Caco-2 (cell line): ENCODE measurements around the gene UBE2J2. TPM values are rescaled to one million over a fixed set of nuclear protein-coding genes. Genes with fewer than 3 reads are reported as not detected.

Source experiments
- BruUV-seq: library from RNA; stranded (reverse); fragments of 400-500 nt; replicated peaks from 2 replicates; lab custom pipeline; 2021; lab: Mats Ljungman, UMichigan
- CTCF ChIA-PET: fragments of 300-600 bp; sonication (Branson Sonifier 250); formaldehyde crosslinking; loops from one replicate; lab custom pipeline; 2022; ENCODE audit warnings: antibody characterized with exemption; lab: Charles Lee
- POLR2A ChIA-PET: fragments of 300-600 bp; sonication (Branson Sonifier 250); formaldehyde crosslinking; loops from one replicate; lab custom pipeline; 2022; ENCODE audit warnings: antibody characterized with exemption; lab: Charles Lee
- DNase-seq, 2 experiments: peaks; one replicate each; pipeline versions ENCODE4 v3.0.0 to v3.0.0-alpha.2; 2020 to 2022
- H3K27me3 ChIP-seq: replicated peaks from 2 replicates; pipeline ENCODE4 v1.6.0; 2011; ENCODE audit warnings: low read length; ENCODE audit not compliant: control insufficient read depth, insufficient read depth
- H3K36me3 ChIP-seq: 2 replicates; pipeline ENCODE4 v1.5.1; 2011; ENCODE audit warnings: low read length; ENCODE audit not compliant: control insufficient read depth, insufficient read depth
- H3K4me1 ChIP-seq: fragments of 250-450 bp; sonication (Bioruptor Pico); 2 replicates; pipeline ENCODE4 v1.5.1; 2020; ENCODE audit warnings: mild to moderate bottlenecking
- H3K4me3 ChIP-seq: 2 replicates; pipeline ENCODE4 v1.5.1; 2011; ENCODE audit warnings: low read depth, mild to moderate bottlenecking, control low read depth, low read length
- H3K9me3 ChIP-seq: fragments of 250-450 bp; sonication (Bioruptor Pico); 2 replicates; pipeline ENCODE4 v1.5.1; 2020; ENCODE audit warnings: mild to moderate bottlenecking, moderate library complexity
- H3K27ac Mint-ChIP-seq: one replicate; pipeline ENCODE4 v1.8.0; 2022; ENCODE audit warnings: mixed read lengths; ENCODE audit not compliant: unreplicated experiment
- H3K27me3 Mint-ChIP-seq: one replicate; pipeline ENCODE4 v1.8.0; 2022; ENCODE audit warnings: mixed read lengths; ENCODE audit not compliant: insufficient read depth, unreplicated experiment
- H3K36me3 Mint-ChIP-seq: one replicate; pipeline ENCODE4 v1.8.0; 2022; ENCODE audit warnings: mild to moderate bottlenecking, mixed read lengths; ENCODE audit not compliant: insufficient read depth, unreplicated experiment
- H3K4me1 Mint-ChIP-seq: one replicate; pipeline ENCODE4 v1.8.0; 2022; ENCODE audit warnings: low read depth, mixed read lengths; ENCODE audit not compliant: unreplicated experiment
- H3K4me3 Mint-ChIP-seq: one replicate; pipeline ENCODE4 v1.8.0; 2022; ENCODE audit warnings: mild to moderate bottlenecking, moderate library complexity, mixed read lengths; ENCODE audit not compliant: unreplicated experiment
- H3K9me3 Mint-ChIP-seq: one replicate; pipeline ENCODE4 v1.8.0; 2022; ENCODE audit warnings: mixed read lengths; ENCODE audit not compliant: unreplicated experiment
- intact Hi-C: fragments of 100-400 bp; cut with micrococcal nuclease; formaldehyde crosslinking; loops from one replicate; pipeline ENCODE4 v1.10.0; 2022; ENCODE audit not compliant: unreplicated experiment
- total RNA-seq: library from RNA; stranded (reverse); gene quantifications from 2 replicates; pipeline ENCODE4 v1.2.3, GENCODE V29; 2022
- TF ChIP-seq, protein P1 (sequence below), 2 experiments: fragments of 200-600 bp in 1 of 2; IDR thresholded peaks; 1 replicate in 1 of 2; 2 replicates in 1 of 2; pipeline versions ENCODE4 v1.5.1 to v1.8.0; 2011 to 2022; ENCODE audit warnings: antibody characterized with exemption in 1 of 2, control low read depth in 1 of 2, inconsistent platforms in 1 of 2, low read depth in 1 of 2, low read length in 1 of 2, mild to moderate bottlenecking in 1 of 2, moderate library complexity in 1 of 2; ENCODE audit not compliant: insufficient read depth in 1 of 2, severe bottlenecking in 1 of 2, unreplicated experiment in 1 of 2

The UBE2J2 gene
- total RNA-seq, 1 experiment from 2014 or later: 57.2 TPM

DNA sequence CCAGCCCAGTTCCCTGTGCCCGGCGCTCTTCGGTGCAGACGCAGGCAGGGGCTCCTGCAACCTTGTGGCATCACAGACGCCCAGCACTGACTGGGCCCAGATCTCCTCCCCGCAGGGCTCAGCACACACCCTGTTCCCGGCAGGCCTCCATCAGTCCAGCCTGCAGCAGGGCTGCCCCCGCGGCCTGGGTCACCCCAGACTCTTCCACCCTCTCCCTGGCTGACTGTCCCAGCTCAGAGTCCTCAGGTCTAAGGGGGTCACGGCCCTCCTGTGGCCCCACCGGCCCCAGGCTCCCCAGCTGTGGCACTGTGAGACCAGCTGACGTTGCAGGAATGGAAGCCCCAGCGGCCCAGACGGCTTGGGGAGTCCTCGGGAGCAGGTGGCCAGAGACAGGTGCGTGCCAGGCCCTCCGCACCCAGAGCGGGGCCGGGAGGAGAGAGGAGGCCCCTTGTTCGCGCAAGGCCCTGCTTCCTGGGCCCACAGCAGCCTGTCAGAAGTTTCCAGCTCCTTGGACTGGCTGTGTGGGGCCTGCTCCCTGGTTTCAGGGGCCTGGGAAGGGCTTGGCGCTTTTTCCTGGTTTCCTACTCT is 37.4 kb downstream of the UBE2J2 start:
- POLR2A ChIA-PET: no interaction called here
- Mint-ChIP-seq H3K4me3 (no peak overlapping the region), H3K27ac (no peak overlapping the region), H3K36me3 (peaks cover 38% of the 10 kb centered on the region), H3K27me3 (no peaks in the 10 kb centered on the region), H3K4me1 (no peaks in the 10 kb centered on the region), H3K9me3 (no peaks in the 10 kb centered on the region)
- BruUV-seq: no TSS peak
- TF ChIP-seq, protein P1, sequence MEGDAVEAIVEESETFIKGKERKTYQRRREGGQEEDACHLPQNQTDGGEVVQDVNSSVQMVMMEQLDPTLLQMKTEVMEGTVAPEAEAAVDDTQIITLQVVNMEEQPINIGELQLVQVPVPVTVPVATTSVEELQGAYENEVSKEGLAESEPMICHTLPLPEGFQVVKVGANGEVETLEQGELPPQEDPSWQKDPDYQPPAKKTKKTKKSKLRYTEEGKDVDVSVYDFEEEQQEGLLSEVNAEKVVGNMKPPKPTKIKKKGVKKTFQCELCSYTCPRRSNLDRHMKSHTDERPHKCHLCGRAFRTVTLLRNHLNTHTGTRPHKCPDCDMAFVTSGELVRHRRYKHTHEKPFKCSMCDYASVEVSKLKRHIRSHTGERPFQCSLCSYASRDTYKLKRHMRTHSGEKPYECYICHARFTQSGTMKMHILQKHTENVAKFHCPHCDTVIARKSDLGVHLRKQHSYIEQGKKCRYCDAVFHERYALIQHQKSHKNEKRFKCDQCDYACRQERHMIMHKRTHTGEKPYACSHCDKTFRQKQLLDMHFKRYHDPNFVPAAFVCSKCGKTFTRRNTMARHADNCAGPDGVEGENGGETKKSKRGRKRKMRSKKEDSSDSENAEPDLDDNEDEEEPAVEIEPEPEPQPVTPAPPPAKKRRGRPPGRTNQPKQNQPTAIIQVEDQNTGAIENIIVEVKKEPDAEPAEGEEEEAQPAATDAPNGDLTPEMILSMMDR (IDR thresholded peaks at IDR 0.05; ENCODE audit: insufficient read depth in 1 of 2, low read depth in 1 of 2, low read length in 1 of 2, severe bottlenecking in 1 of 2, unreplicated experiment in 1 of 2): no peak
- Histone ChIP-seq H3K4me3 (no peak overlapping the region), H3K27me3 (no peaks in the 10 kb centered on the region), H3K36me3 (no peaks in the 10 kb centered on the region), H3K4me1 (peaks cover 41% of the 10 kb centered on the region), H3K9me3 (no peaks in the 10 kb centered on the region)
- CTCF ChIA-PET: no interaction called here
- intact Hi-C loops: no loop called here
- no peak for DNase-seq

DNA sequence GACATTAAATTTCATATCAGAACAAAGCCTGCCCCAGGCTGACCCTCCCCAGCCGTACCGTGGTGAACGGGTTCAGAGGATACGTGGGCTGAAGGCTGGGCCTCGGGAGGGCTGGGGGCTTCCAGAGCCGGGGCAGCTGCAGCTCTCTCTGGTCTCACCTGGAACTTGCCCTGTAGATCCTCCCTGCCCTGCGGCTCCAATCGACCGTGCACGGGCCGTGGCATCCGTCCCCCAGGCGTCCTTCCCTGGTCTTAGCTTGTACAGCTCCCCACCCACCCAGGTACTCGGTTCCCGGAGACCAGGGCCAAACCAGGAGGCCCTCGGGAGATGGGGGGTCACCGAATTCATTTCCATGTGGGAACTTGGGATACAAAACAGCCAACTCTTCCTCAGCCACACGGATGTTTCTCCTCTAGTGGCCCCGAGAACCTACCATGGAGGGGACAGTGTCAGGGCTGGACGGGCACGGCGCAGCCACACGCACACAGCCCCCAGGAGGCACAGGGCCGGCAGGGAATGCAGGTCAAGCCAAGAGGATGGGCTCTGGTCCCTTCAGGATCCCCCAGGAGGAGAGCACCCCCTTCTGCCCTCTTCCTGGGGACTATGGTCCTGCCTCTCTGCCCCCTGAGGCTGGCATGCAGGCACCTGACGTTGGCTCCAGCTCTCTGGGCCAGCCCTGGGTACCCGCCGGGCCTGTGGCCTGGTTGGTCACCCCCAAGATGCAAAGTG is 38.5 kb downstream of the UBE2J2 start:
- TF ChIP-seq, protein P1 (IDR thresholded peaks at IDR 0.05; ENCODE audit: insufficient read depth in 1 of 2, low read depth in 1 of 2, low read length in 1 of 2, severe bottlenecking in 1 of 2, unreplicated experiment in 1 of 2): no peak

DNA sequence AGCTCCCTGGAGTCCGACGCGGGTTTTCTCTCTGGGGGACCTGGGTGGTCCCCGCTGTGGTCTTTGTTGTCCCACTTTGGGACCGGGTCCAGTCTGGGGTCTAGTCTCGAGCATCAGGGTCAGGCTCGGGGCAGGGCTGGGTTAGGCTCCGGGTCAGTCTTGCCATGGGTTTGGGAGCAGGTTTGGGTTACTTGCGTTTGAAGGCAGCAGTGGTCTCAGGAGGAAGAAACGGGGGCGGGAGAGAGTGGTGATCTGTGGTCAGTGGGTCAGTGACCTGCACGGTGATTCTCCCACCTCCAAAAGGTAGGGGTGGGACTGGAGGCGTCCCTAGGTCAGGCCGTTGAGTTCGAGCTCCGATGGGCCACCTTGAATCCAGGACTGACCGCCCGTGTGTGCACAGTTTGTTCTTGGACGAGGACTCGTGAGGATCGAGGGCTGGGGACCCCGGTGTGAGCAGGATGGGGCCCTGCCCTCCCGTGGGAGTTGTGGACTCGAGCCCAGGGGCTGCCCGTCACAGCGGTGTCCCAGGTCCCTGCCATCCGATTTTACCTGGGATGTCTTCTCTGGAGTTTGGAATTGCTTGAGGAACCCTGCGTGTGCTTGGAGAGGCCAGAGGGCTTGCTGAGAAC is 39.4 kb downstream of the UBE2J2 start:
- intact Hi-C loops: no loop called here
- Mint-ChIP-seq H3K4me3 (peak overlapping the region; percentile 65), H3K9me3 (no peaks in the 10 kb centered on the region), H3K27me3 (no peaks in the 10 kb centered on the region), H3K4me1 (peaks cover 6% of the 10 kb centered on the region), H3K27ac (no peak overlapping the region), H3K36me3 (peaks cover 41% of the 10 kb centered on the region)
- Histone ChIP-seq H3K4me3 (no peak overlapping the region), H3K9me3 (no peaks in the 10 kb centered on the region), H3K4me1 (peaks cover 32% of the 10 kb centered on the region), H3K27me3 (no peaks in the 10 kb centered on the region), H3K36me3 (peaks cover 2% of the 10 kb centered on the region; the same call in 1 of the 2 replicates)
- no TSS peak for BruUV-seq
- TF ChIP-seq, protein P1 (IDR thresholded peaks at IDR 0.05; ENCODE audit: insufficient read depth in 1 of 2, low read depth in 1 of 2, low read length in 1 of 2, severe bottlenecking in 1 of 2, unreplicated experiment in 1 of 2): no peak
- no peak for DNase-seq
- POLR2A ChIA-PET: interaction anchor here (0.6 kb wide), 1 partner anchor 91 kb away, joined by 3 read pairs; no protein-coding TSS in a partner anchor
- CTCF ChIA-PET: no interaction called here

More for the DNA sequence above, 38.5 kb downstream of the UBE2J2 start:
- H3K27ac Mint-ChIP-seq: no peak overlapping the region
- no peaks in the 10 kb centered on the region for H3K27me3 Mint-ChIP-seq
- H3K4me1 ChIP-seq: peaks cover 41% of the 10 kb centered on the region
- no peak overlapping the region for H3K4me3 ChIP-seq
- H3K9me3 Mint-ChIP-seq: no peaks in the 10 kb centered on the region
- CTCF ChIA-PET: no interaction called here
- H3K36me3 ChIP-seq: no peaks in the 10 kb centered on the region
- BruUV-seq: no TSS peak
- H3K27me3 ChIP-seq: no peaks in the 10 kb centered on the region
- H3K36me3 Mint-ChIP-seq: peaks cover 41% of the 10 kb centered on the region
- H3K9me3 ChIP-seq: no peaks in the 10 kb centered on the region
- DNase-seq: no peak
- POLR2A ChIA-PET: interaction anchor here (0.6 kb wide), 1 partner anchor 90 kb away, joined by 3 read pairs; no protein-coding TSS in a partner anchor
- H3K4me1 Mint-ChIP-seq: peaks cover 6% of the 10 kb centered on the region
- H3K4me3 Mint-ChIP-seq: no peak overlapping the region
- intact Hi-C loops: no loop called here
